Left lung (tissue), 10 donors: ENCODE measurements around the gene PRR5. TPM values are rescaled to one million over a fixed set of nuclear protein-coding genes. Genes with fewer than 3 reads are reported as not detected.

Experiments
- ATAC-seq: fragments of 200-7000 bp; cut with Tn5 transposase; one replicate; pipeline ENCODE4 v1.9.1; 2020; ENCODE audit warnings: moderate library complexity
- DNase-seq, 4 donors: peaks; one replicate each; pipeline ENCODE4 v3.0.0-alpha.2; 2013 to 2020
- H3K27ac ChIP-seq, 2 donors: fragments of 200-600 bp; sonication (generic) in 1 of 2; one replicate each; pipeline versions ENCODE4 v1.5.0 to v1.8.0; 2020 to 2021
- H3K27me3 ChIP-seq, 2 donors: fragments of 200-600 bp; sonication (generic) in 1 of 2; one replicate each; pipeline versions ENCODE4 v1.5.0 to v1.8.0; 2020 to 2021
- H3K36me3 ChIP-seq, 2 donors: fragments of 200-600 bp; sonication (generic) in 1 of 2; one replicate each; pipeline versions ENCODE4 v1.5.0 to v1.8.0; 2020 to 2021
- H3K4me1 ChIP-seq, 2 donors: fragments of 200-600 bp; one replicate each; pipeline ENCODE4 v1.8.0; 2021
- H3K4me3 ChIP-seq, 2 donors: fragments of 200-600 bp; sonication (generic) in 1 of 2; one replicate each; pipeline versions ENCODE4 v1.5.0 to v1.8.0; 2020 to 2021; ENCODE audit warnings: mild to moderate bottlenecking in 1 of 2
- H3K9me3 ChIP-seq, 2 donors: fragments of 200-600 bp; sonication (generic) in 1 of 2; one replicate each; pipeline versions ENCODE4 v1.5.0 to v1.8.0; 2020 to 2021
- CTCF ChIP-seq, 2 donors: fragments of 200-600 bp; sonication (generic) in 1 of 2; IDR thresholded peaks; one replicate each; pipeline versions ENCODE4 v1.5.0 to v1.8.0; 2021; ENCODE audit warnings: antibody characterized with exemption in 2 of 2
- intact Hi-C, 2 donors: fragments of 100-400 bp; cut with DNase I; formaldehyde crosslinking; loops; one replicate each; pipeline versions ENCODE4 v1.11.2 to v1.14.2; 2022
- polyA plus RNA-seq, 6 donors: library from polyadenylated mRNA; unstranded; fragments of 120-200 nt; gene quantifications; one replicate each; pipeline ENCODE4 v1.2.1, GENCODE V29; 2013; ENCODE audit not compliant: insufficient read length in 6 of 6
- total RNA-seq, 2 donors: library from RNA; stranded (reverse); fragmentation: NEBNext Ultra II Directional; extraction: Animal tissue kit (Norgen Biotek cat#: 25700); gene quantifications; one replicate each; pipeline ENCODE4 v1.2.1, GENCODE V29; 2021
- donor health status: DM: no; HTN: yes; CAD: no.
- donor health status: DM: no; HTN: no; CAD: no.

Gene PRR5
- total and polyA plus RNA-seq, 8 donors: 7.1 to 24.6 (median 20.0) TPM

DNA sequence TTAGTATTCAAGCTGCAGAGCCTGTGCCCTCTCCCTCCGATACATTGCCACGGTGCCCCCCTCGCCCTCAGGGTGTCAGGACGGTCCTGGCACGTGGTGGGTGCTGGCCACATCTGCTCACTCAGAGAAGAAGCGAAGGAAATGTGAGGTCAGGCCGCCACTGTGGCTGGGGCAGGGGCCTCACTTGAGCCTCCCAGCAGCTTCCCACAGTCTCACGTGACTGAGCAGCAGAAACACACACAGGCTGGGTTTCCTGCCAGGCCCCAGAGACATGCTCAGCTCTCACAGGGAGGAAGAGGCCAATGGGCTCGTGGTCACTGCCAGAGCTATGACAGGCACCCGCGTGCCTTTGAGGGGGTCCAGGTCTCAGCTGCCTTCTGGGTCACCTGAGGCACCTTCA, 37.9 kb upstream of the PRR5 start:
- Histone ChIP-seq H3K4me1 (peaks cover 9 to 26% of the 10 kb centered on the region in 2 donors), H3K27ac (peak overlapping the region; percentile 19 to 60), H3K36me3 (no peaks in the 10 kb centered on the region), H3K9me3 (peaks cover 0 to 1% of the 10 kb centered on the region in 2 donors), H3K4me3 (no peak overlapping the region), H3K27me3 (peaks cover 8 to 49% of the 10 kb centered on the region in 2 donors)
- ATAC-seq (peak; percentile 66), DNase-seq (peak in 3 of 4 donors; percentile 79 to 84 (median 80))
- no peak for TF ChIP-seq CTCF (IDR thresholded peaks at IDR 0.05)
- intact Hi-C loops: no loop called here

GRCh38 chr22:44665115-44665514, 36.9 kb upstream of the PRR5 start:
- ATAC-seq (peak; percentile 34), DNase-seq (peak in 2 of 4 donors; percentile 65 to 79)
- Histone ChIP-seq H3K9me3 (peaks cover 0 to 1% of the 10 kb centered on the region in 2 donors), H3K36me3 (no peaks in the 10 kb centered on the region), H3K27me3 (peaks cover 15 to 50% of the 10 kb centered on the region in 2 donors), H3K4me1 (peaks cover 9 to 32% of the 10 kb centered on the region in 2 donors), H3K4me3 (no peak overlapping the region), H3K27ac (no peak overlapping the region)
- no peak for TF ChIP-seq CTCF (IDR thresholded peaks at IDR 0.05)
- intact Hi-C loops: no loop called here

GRCh38 chr22:44666207-44666585, 35.8 kb upstream of the PRR5 start:
- Histone ChIP-seq H3K36me3 (no peaks in the 10 kb centered on the region), H3K27ac (no peak overlapping the region), H3K4me1 (peaks cover 9 to 32% of the 10 kb centered on the region in 2 donors), H3K9me3 (peaks cover 0 to 1% of the 10 kb centered on the region in 2 donors), H3K4me3 (no peak overlapping the region), H3K27me3 (peaks cover 15 to 50% of the 10 kb centered on the region in 2 donors)
- ATAC-seq (no peak), DNase-seq (no peak)
- intact Hi-C loops: no loop called here
- no peak for TF ChIP-seq CTCF (IDR thresholded peaks at IDR 0.05)

DNA sequence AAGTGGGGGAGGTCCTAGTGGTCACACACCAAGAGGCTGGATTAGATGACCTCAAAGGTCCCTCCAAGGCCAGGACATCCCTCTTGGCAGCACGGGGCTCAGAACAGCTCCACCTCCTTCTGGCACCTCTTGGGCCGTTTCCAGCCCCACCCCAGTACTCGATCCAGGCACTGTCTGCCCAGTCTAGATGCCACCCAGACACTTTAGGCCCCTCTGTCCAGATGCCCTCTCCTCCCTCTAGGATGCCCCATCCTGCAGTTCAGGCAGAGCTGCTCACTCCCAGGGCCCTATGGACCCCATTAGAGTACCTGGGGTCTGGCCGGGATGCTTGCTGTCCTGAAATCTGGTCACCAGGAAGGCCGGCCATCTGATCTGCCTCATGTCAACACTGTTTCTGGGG, 34.7 kb upstream of the PRR5 start:
- no peak for DNase-seq

DNA sequence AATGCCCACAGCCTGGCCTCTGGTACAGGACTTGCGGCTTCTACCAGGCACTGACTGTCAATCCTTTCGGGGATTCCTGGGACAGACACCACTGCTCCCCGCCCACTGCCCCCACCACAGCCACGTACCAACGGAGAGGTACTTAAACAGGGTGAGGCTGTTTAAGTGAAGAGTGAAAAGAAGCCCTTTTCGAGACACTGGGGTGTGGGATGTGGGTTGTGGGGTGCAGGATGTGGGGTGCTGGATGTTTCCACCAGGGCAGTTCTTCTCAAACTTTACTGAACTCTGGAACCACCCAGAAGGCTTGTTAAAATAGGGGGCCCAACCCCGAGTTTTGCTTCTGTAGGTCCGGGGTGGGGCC, 34.2 kb upstream of the PRR5 start:
- H3K4me3 ChIP-seq: peak overlapping the region; percentile 27 to 38
- H3K9me3 ChIP-seq: no peaks in the 10 kb centered on the region
- no peaks in the 10 kb centered on the region for H3K36me3 ChIP-seq
- DNase-seq (no peak), ATAC-seq (no peak)
- peak overlapping the region; percentile 13 to 63 for H3K27ac ChIP-seq
- intact Hi-C loops: no loop called here
- no peak for TF ChIP-seq CTCF (IDR thresholded peaks at IDR 0.05)
- H3K27me3 ChIP-seq: peaks cover 15 to 58% of the 10 kb centered on the region in 2 donors
- H3K4me1 ChIP-seq: peaks cover 9 to 32% of the 10 kb centered on the region in 2 donors

More for the DNA sequence above, 34.7 kb upstream of the PRR5 start:
- no peak overlapping the region for H3K27ac ChIP-seq
- H3K9me3 ChIP-seq: peaks cover 0 to 1% of the 10 kb centered on the region in 2 donors
- peaks cover 15 to 53% of the 10 kb centered on the region in 2 donors for H3K27me3 ChIP-seq
- no peak for ATAC-seq
- no peak overlapping the region for H3K4me3 ChIP-seq
- peaks cover 9 to 32% of the 10 kb centered on the region in 2 donors for H3K4me1 ChIP-seq
- no peaks in the 10 kb centered on the region for H3K36me3 ChIP-seq
- no peak for TF ChIP-seq CTCF (IDR thresholded peaks at IDR 0.05)
- intact Hi-C loops: no loop called here
